Glomerular visceral epithelial cell (primary cell): Measurements from ENCODE around the gene THAP3.
A peak's percentile ranks its signal among the peaks of the same experiment; 100 is the strongest.
"Not testable (repeated sequence)": the region's sequence is repeated elsewhere in the genome, so short reads cannot be mapped to it uniquely, and the experiment has no call there.

ENCODE experiments used
- DNase-seq: peaks from one replicate; pipeline ENCODE4 v3.0.0-alpha.2; 2016; ENCODE audit errors: extremely low spot score

Gene THAP3

GRCh38 chr1:6591222-6591621, 33.4 kb upstream of the THAP3 start:
- no peak for DNase-seq

GRCh38 chr1:6591644-6592043, 33.0 kb upstream of the THAP3 start:
- DNase-seq = no peak

- no peak for DNase-seq
These were observed 32.2 kb upstream of the THAP3 start for GRCh38 chr1:6592441-6592840.

- DNase-seq = no peak
These were observed 31.6 kb upstream of the THAP3 start for GRCh38 chr1:6592865-6593593.

- no peak for DNase-seq
These were observed 30.9 kb upstream of the THAP3 start for GRCh38 chr1:6593810-6594209.

GRCh38 chr1:6594977-6595740, 29.5 kb upstream of the THAP3 start:
- DNase-seq = no peak

GRCh38 chr1:6596351-6596750, 28.3 kb upstream of the THAP3 start:
- DNase-seq = no peak

GRCh38 chr1:6596886-6597776, 27.5 kb upstream of the THAP3 start:
- no peak for DNase-seq

GRCh38 chr1:6597777-6598131, 26.9 kb upstream of the THAP3 start:
- no peak for DNase-seq

- DNase-seq = no peak
These were observed 25.3 kb upstream of the THAP3 start for GRCh38 chr1:6599141-6599975.

GRCh38 chr1:6599991-6600390, 24.7 kb upstream of the THAP3 start:
- not testable (repeated sequence) for DNase-seq

GRCh38 chr1:6600410-6601048, 24.1 kb upstream of the THAP3 start:
- DNase-seq = no peak

GRCh38 chr1:6601049-6601922, 23.4 kb upstream of the THAP3 start:
- DNase-seq = peak; percentile 85

- DNase-seq = peak; percentile 41
These were observed 22.6 kb upstream of the THAP3 start for GRCh38 chr1:6601923-6602668.

- peak; percentile 93 for DNase-seq
These were observed 21.9 kb upstream of the THAP3 start, which contains the start of gene KLHL21 for GRCh38 chr1:6602669-6603237. Gene KLHL21, minus strand, starts transcription at chr1:6602869. Its CDS starts 52 bp downstream, at chr1:6602817.

- peak; percentile 71 for DNase-seq
These were observed 21.3 kb upstream of the THAP3 start for GRCh38 chr1:6603238-6603914.

GRCh38 chr1:6603915-6604558, 20.6 kb upstream of the THAP3 start:
- peak; percentile 33 for DNase-seq
